SK-N-MC (cell line): Measurements from ENCODE around the gene CDH10.

Experiments
- DNase-seq: peaks from one replicate; pipeline ENCODE4 v3.0.0-alpha.2; 2011; ENCODE audit warnings: low read depth, low spot score
- H3K27ac ChIP-seq: fragments of 200-600 bp; sonication (generic); 2 replicates; pipeline ENCODE4 v1.5.1; 2016; ENCODE audit warnings: mixed run types
- H3K36me3 ChIP-seq: fragments of 200-600 bp; sonication (generic); 2 replicates; pipeline ENCODE4 v1.6.1; 2017; ENCODE audit warnings: antibody characterized with exemption, low read length, mixed read lengths; ENCODE audit not compliant: insufficient read depth
- H3K4me3 ChIP-seq: fragments of 200-600 bp; sonication (generic); 2 replicates; pipeline ENCODE4 v1.5.1; 2016
- H3K9ac ChIP-seq: fragments of 200-600 bp; sonication (generic); 2 replicates; pipeline ENCODE4 v1.8.0; 2017; ENCODE audit warnings: mixed run types, mixed read lengths; ENCODE audit not compliant: insufficient read length
- H3K9me3 ChIP-seq: fragments of 200-600 bp; sonication (generic); 2 replicates; pipeline ENCODE4 v1.6.1; 2017; ENCODE audit warnings: low read depth, mild to moderate bottlenecking, antibody characterized with exemption, low read length, moderate library complexity, mixed read lengths
- EZH2 ChIP-seq: fragments of 200-600 bp; sonication (generic); IDR thresholded peaks from one replicate; pipeline ENCODE4 v1.6.1; 2017; ENCODE audit warnings: antibody characterized with exemption
- FOXP2 ChIP-seq: optimal IDR thresholded peaks from 2 replicates; pipeline ENCODE3; 2011; ENCODE audit warnings: mild to moderate bottlenecking, moderate library complexity; ENCODE audit not compliant: insufficient read depth; ENCODE audit errors: extremely low read length, control extremely low read depth
- POLR2AphosphoS5 ChIP-seq: IDR thresholded peaks from 2 replicates; pipeline ENCODE4 v1.6.1; 2012; ENCODE audit warnings: mild to moderate bottlenecking, low read depth, low read length, borderline replicate concordance

CDH10 gene

DNA sequence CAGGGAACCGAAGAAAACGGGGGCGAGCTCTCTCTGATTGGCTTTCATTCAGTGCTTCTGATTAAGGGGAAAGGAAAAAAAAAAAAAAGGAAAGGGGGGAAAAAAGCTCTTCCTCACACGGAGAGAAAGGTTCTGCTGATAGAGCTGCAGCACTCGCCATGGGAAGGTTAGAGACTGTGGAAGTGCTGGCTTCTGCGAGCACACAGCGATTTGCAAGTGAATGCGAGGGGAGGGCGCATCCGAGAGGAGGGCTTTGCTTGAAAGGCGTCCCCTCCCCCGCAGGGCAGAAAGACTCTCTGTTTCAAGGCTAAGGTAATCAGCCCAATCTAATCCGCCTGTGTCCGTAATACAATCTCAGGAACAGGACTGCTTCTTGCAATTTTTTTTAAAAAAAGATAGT, at the start of gene CDH10:
Gene CDH10, minus strand, starts transcription at position 218 of the 400 bp plus-strand sequence. CDS start 51,488 bp downstream, outside the sequence.
- Histone ChIP-seq H3K9me3 (no peaks in the 10 kb centered on the region), H3K4me3 (no peak within 1 kb of the TSS), H3K9ac (no peak within 1 kb of the TSS), H3K27ac (no peak within 1 kb of the TSS), H3K36me3 (no peaks in the 10 kb centered on the region)
- TF ChIP-seq POLR2AphosphoS5 (no peak), EZH2 (no peak), FOXP2 (no peak)
- no peak for DNase-seq

- no peak overlapping the region for H3K4me3 ChIP-seq
- no peak overlapping the region for H3K27ac ChIP-seq
- TF ChIP-seq FOXP2 (no peak), POLR2AphosphoS5 (no peak), EZH2 (no peak)
- DNase-seq, result no peak
- H3K9ac ChIP-seq, result no peak overlapping the region
- H3K36me3 ChIP-seq, result no peaks in the 10 kb centered on the region
- H3K9me3 ChIP-seq, result peaks cover 3% of the 10 kb centered on the region; the same call in 1 of the 2 replicates
These were observed 48.8 kb upstream of the CDH10 start for GRCh38 chr5:24693609-24694008.

DNA sequence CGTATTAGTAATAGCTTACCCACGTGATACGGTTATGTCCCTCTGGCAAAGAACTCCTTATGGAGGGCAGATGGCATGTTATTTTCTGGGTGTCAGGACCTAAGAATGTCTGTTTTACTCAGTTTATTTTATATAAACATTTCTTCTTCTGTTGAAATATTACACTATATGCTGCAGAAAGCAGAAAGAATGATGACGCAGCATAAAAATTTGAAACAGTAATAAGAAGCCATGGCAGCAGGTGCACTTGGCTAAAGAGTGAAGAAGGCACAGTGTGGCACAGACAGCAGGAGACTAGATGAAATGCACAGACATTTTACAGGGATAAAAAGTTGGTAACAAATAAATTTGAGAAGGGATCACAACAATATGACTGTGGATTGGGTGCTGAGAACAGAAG, 46.3 kb upstream of the CDH10 start:
- Histone ChIP-seq H3K9ac (no peak overlapping the region), H3K4me3 (no peak overlapping the region), H3K36me3 (no peaks in the 10 kb centered on the region), H3K27ac (no peak overlapping the region), H3K9me3 (no peaks in the 10 kb centered on the region)
- no peak for TF ChIP-seq FOXP2
- no peak for TF ChIP-seq EZH2
- no peak for TF ChIP-seq POLR2AphosphoS5
- no peak for DNase-seq

DNA sequence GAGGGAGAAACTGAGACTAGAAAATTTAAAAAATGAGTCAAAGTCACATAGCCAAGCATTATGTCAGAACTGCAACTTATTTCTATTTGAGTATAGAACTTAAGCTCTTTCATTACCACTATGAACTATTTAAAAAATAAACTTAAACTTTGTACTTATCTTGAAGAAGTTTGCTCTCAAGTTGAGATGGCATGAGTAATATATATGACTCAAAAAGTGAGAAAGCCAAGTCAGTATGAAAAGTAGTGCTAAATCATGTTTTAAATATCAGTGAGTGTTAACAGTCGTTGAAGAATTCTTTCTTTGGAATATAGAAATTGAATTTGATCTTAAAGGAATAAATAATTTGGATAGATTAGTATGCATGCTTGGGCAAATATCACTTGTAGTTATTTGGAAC, 36.3 kb upstream of the CDH10 start:
- no peak overlapping the region for H3K27ac ChIP-seq
- TF ChIP-seq EZH2 (no peak), POLR2AphosphoS5 (no peak), FOXP2 (no peak)
- no peak for DNase-seq
- no peak overlapping the region for H3K9ac ChIP-seq
- H3K9me3 ChIP-seq, result no peaks in the 10 kb centered on the region
- no peak overlapping the region for H3K4me3 ChIP-seq
- no peaks in the 10 kb centered on the region for H3K36me3 ChIP-seq

- no peak overlapping the region for H3K4me3 ChIP-seq
- H3K9ac ChIP-seq, result no peak overlapping the region
- no peak overlapping the region for H3K27ac ChIP-seq
- TF ChIP-seq FOXP2 (no peak), POLR2AphosphoS5 (no peak)
- no peaks in the 10 kb centered on the region for H3K36me3 ChIP-seq
- H3K9me3 ChIP-seq, result no peaks in the 10 kb centered on the region
- no peak for DNase-seq
These were observed 23.3 kb upstream of the CDH10 start for GRCh38 chr5:24668050-24668449.

- Histone ChIP-seq H3K9ac (no peak overlapping the region), H3K27ac (no peak overlapping the region), H3K9me3 (no peaks in the 10 kb centered on the region), H3K36me3 (no peaks in the 10 kb centered on the region), H3K4me3 (no peak overlapping the region)
- DNase-seq, result no peak
- TF ChIP-seq FOXP2 (no peak), EZH2 (no peak), POLR2AphosphoS5 (no peak)
These were observed 4.8 kb upstream of the CDH10 start for GRCh38 chr5:24649531-24649930.

GRCh38 chr5:24646915-24647314, 2.1 kb upstream of the CDH10 start:
- Histone ChIP-seq H3K27ac (no peak overlapping the region), H3K9ac (no peak overlapping the region), H3K9me3 (no peaks in the 10 kb centered on the region), H3K4me3 (no peak overlapping the region), H3K36me3 (no peaks in the 10 kb centered on the region)
- no peak for DNase-seq
- TF ChIP-seq FOXP2 (no peak), EZH2 (no peak)

DNA sequence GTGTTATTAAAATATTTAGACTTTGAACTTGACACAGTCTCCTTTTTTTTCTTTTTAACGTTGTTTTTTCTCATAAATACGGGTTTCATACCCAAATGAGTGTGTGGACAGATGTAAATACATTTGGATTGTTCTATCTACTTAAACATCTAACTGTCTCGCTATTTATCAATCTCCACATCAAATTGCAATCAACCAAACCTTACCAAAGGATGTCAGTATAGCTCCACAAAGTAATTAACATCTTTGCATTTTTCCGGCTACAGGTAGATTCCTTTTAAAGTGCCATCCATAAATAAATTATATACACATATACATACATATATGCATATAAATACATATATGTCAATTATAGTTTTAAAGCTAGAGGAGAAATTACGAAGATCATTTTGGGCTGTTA, 705 bp upstream of the CDH10 start:
- H3K9me3 ChIP-seq, result no peaks in the 10 kb centered on the region
- no peak for DNase-seq
- H3K4me3 ChIP-seq, result no peak overlapping the region
- H3K9ac ChIP-seq, result no peak overlapping the region
- TF ChIP-seq FOXP2 (no peak), EZH2 (no peak), POLR2AphosphoS5 (no peak)
- no peak overlapping the region for H3K27ac ChIP-seq
- H3K36me3 ChIP-seq, result no peaks in the 10 kb centered on the region

GRCh38 chr5:24643880-24644279, 898 bp downstream of the CDH10 start:
- no peaks in the 10 kb centered on the region for H3K9me3 ChIP-seq
- no peak overlapping the region for H3K9ac ChIP-seq
- H3K27ac ChIP-seq, result no peak overlapping the region
- H3K36me3 ChIP-seq, result no peaks in the 10 kb centered on the region
- no peak overlapping the region for H3K4me3 ChIP-seq
- DNase-seq, result no peak
- TF ChIP-seq POLR2AphosphoS5 (no peak), EZH2 (no peak), FOXP2 (no peak)
